Sigmoid colon (tissue), 7 donors: ENCODE results near the gene CLRN2. TPM values are rescaled to one million over a fixed set of nuclear protein-coding genes. Genes with fewer than 3 reads are reported as not detected.
"Not testable (repeated sequence)": the region's sequence is repeated elsewhere in the genome, so short reads cannot be mapped to it uniquely, and the experiment has no call there.

Experiments
- DNase-seq: peaks from one replicate; pipeline ENCODE4 v3.0.0-alpha.2; 2019
- H3K27ac ChIP-seq, 4 donors: fragments of 200-600 bp; sonication (generic); one replicate each; pipeline ENCODE4 v1.5.1; 2016 to 2019; ENCODE audit warnings: mild to moderate bottlenecking in 1 of 4
- H3K27me3 ChIP-seq, 3 donors: fragments of 200-600 bp; sonication (generic); one replicate each; pipeline ENCODE4 v1.5.1; 2019; ENCODE audit warnings: mild to moderate bottlenecking in 1 of 3
- H3K36me3 ChIP-seq, 4 donors: fragments of 200-600 bp; sonication (generic); one replicate each; pipeline ENCODE4 v1.5.1; 2016 to 2019
- H3K4me1 ChIP-seq, 4 donors: fragments of 200-600 bp; sonication (generic); one replicate each; pipeline ENCODE4 v1.5.1; 2017 to 2019
- H3K4me3 ChIP-seq, 4 donors: fragments of 200-600 bp; sonication (generic); one replicate each; pipeline ENCODE4 v1.5.1; 2017 to 2019; ENCODE audit warnings: mild to moderate bottlenecking in 2 of 4, moderate library complexity in 1 of 4
- H3K9me3 ChIP-seq, 4 donors: fragments of 200-600 bp in 3 of 4; sonication (generic) in 3 of 4; one replicate each; pipeline versions ENCODE4 v1.5.1 to v1.6.1; 2013 to 2019
- CTCF ChIP-seq, 4 experiments: fragments of 450-650 bp in 3 of 4; fragments of 200-600 bp in 1 of 4; IDR thresholded peaks; one replicate each; pipeline ENCODE4 v1.5.1; 2016 to 2019; ENCODE audit warnings: antibody characterized with exemption in 4 of 4, mild to moderate bottlenecking in 3 of 4, moderate library complexity in 2 of 4
- EP300 ChIP-seq, 4 donors: sonication (generic); formaldehyde crosslinking; IDR thresholded peaks; one replicate each; pipeline ENCODE4 v1.6.1; 2017; ENCODE audit warnings: antibody characterized with exemption in 4 of 4
- POLR2A ChIP-seq, 2 donors: fragments of 450-650 bp; IDR thresholded peaks; one replicate each; pipeline ENCODE4 v1.6.1; 2016; ENCODE audit warnings: antibody characterized with exemption in 2 of 2, mild to moderate bottlenecking in 2 of 2, moderate library complexity in 2 of 2
- POLR2AphosphoS5 ChIP-seq, 4 donors: sonication (generic); formaldehyde crosslinking; IDR thresholded peaks; one replicate each; pipeline ENCODE4 v1.6.1; 2017; ENCODE audit warnings: antibody characterized with exemption in 4 of 4
- WGBS, 2 donors: extraction: QIAGEN DNeasy Blood & Tissue Kit; methylation state at CpG; one replicate each; pipeline ENCODE4 v1.1.7; 2013; 5-methylcytosine and 5-hydroxymethylcytosine counted together
- intact Hi-C: fragments of 100-400 bp; cut with DNase I; formaldehyde crosslinking; loops from one replicate; pipeline ENCODE4 v1.15.1; 2023
- polyA plus RNA-seq, 3 donors: library from polyadenylated mRNA; stranded (reverse); fragments of 200-250 nt; gene quantifications; one replicate each; pipeline ENCODE4 v1.2.3, GENCODE V29; 2013
- total RNA-seq, 4 donors: library from RNA; depleted of rRNA; stranded (reverse); fragments of >200 nt; gene quantifications; one replicate each; pipeline ENCODE4 v1.1.0, GENCODE V29; 2016
- donor health status: healthy with polysubstance abuse.
- donor health status: Bipolar disorder and iron deficiency.
- donor health status: healthy.

Gene CLRN2
- total and polyA plus RNA-seq, 7 donors: not detected

- no peaks in the 10 kb centered on the region for H3K9me3 ChIP-seq
- H3K4me3 ChIP-seq: no peak overlapping the region
- no peak for DNase-seq
- 92 to 95% methylated on average over 3 of the region's 3 CpGs for WGBS, 2 donors
- intact Hi-C loops: no loop called here
- H3K36me3 ChIP-seq: no peaks in the 10 kb centered on the region
- no peak overlapping the region for H3K27ac ChIP-seq
- no peaks in the 10 kb centered on the region for H3K27me3 ChIP-seq
- no peak for TF ChIP-seq POLR2AphosphoS5 (IDR thresholded peaks at IDR 0.05)
- TF ChIP-seq EP300 (IDR thresholded peaks at IDR 0.05): no peak
- TF ChIP-seq POLR2A (IDR thresholded peaks at IDR 0.05): no peak
- no peak for TF ChIP-seq CTCF (IDR thresholded peaks at IDR 0.05)
- no peaks in the 10 kb centered on the region for H3K4me1 ChIP-seq
These were observed 50.9 kb downstream of the CLRN2 start for GRCh38 chr4:17565846-17566245.

- WGBS, 2 donors: 84 to 86% methylated on average over 2 of the region's 2 CpGs
- no peak for DNase-seq
- Histone ChIP-seq H3K27me3 (no peaks in the 10 kb centered on the region), H3K4me1 (no peaks in the 10 kb centered on the region), H3K27ac (no peak overlapping the region), H3K9me3 (no peaks in the 10 kb centered on the region), H3K36me3 (no peaks in the 10 kb centered on the region), H3K4me3 (no peak overlapping the region)
- TF ChIP-seq POLR2A (IDR thresholded peaks at IDR 0.05): no peak
- TF ChIP-seq EP300 (IDR thresholded peaks at IDR 0.05): no peak
- TF ChIP-seq CTCF (IDR thresholded peaks at IDR 0.05): no peak
- TF ChIP-seq POLR2AphosphoS5 (IDR thresholded peaks at IDR 0.05): no peak
- intact Hi-C loops: no loop called here
These were observed 52.3 kb downstream of the CLRN2 start for GRCh38 chr4:17567271-17567670.

GRCh38 chr4:17574206-17574605 lies 59.2 kb downstream of the CLRN2 start:
- Histone ChIP-seq H3K9me3 (no peaks in the 10 kb centered on the region), H3K27me3 (no peaks in the 10 kb centered on the region), H3K27ac (no peak overlapping the region), H3K4me1 (peaks cover 0 to 24% (median 20%) of the 10 kb centered on the region in 4 donors), H3K36me3 (no peaks in the 10 kb centered on the region), H3K4me3 (no peak overlapping the region)
- intact Hi-C loops: no loop called here
- DNase-seq: no peak
- TF ChIP-seq POLR2AphosphoS5 (IDR thresholded peaks at IDR 0.05): no peak
- WGBS, 2 donors: 73 to 81% methylated on average over 4 of the region's 4 CpGs

GRCh38 chr4:17575177-17575576 lies 60.2 kb downstream of the CLRN2 start:
- H3K9me3 ChIP-seq, H3K27ac ChIP-seq, intact Hi-C loops, H3K36me3 ChIP-seq, H3K27me3 ChIP-seq, H3K4me3 ChIP-seq, DNase-seq: not testable (repeated sequence)
- 71 to 91% methylated on average over 12 of the region's 12 CpGs for WGBS, 2 donors
- H3K4me1 ChIP-seq: peaks cover 0 to 30% (median 25%) of the 10 kb centered on the region in 4 donors

Other genes with a start within 250 kb of the CLRN2 start
- 10 to 100 TPM in 3 of 4 donors, 1 to 10 TPM in 1; 8.7 to 19.7 (median 16.5) TPM for gene QDPR, start 3.1 kb upstream of the CLRN2 start, total RNA-seq
- 10 to 100 TPM; 21.7 to 28.9 (median 25.2) TPM for gene QDPR, start 3.1 kb upstream of the CLRN2 start, polyA plus RNA-seq
- gene LAP3, start 62.0 kb downstream of the CLRN2 start, total RNA-seq: 10 to 100 TPM; 37.1 to 69.9 (median 51.3) TPM
- 100 to 1,000 TPM in 1 of 3 donors, 10 to 100 TPM in 2; 55.3 to 126 (median 70.1) TPM for gene LAP3, start 62.0 kb downstream of the CLRN2 start, polyA plus RNA-seq
- gene MED28, start 99.5 kb downstream of the CLRN2 start, total RNA-seq: 10 to 100 TPM; 17.1 to 24.0 (median 18.7) TPM
- 10 to 100 TPM in 1 of 3 donors, 1 to 10 TPM in 2; 8.4 to 15.2 (median 9.2) TPM for gene MED28, start 99.5 kb downstream of the CLRN2 start, polyA plus RNA-seq